CD4-positive, alpha-beta memory T cell (primary cell): ENCODE results near the gene PUM1. TPM values are rescaled to one million over a fixed set of nuclear protein-coding genes. Genes with fewer than 3 reads are reported as not detected.

Experiments
- CTCF ChIA-PET: fragments of 350-600 bp; sonication (Branson Sonifier 250); formaldehyde crosslinking; loops from one replicate; lab custom pipeline; 2021; ENCODE audit warnings: inconsistent platforms; ENCODE audit not compliant: partially characterized antibody; lab: Charles Lee
- POLR2A ChIA-PET: fragments of 350-600 bp; sonication (Branson Sonifier 250); formaldehyde crosslinking; loops from one replicate; lab custom pipeline; 2021; ENCODE audit not compliant: partially characterized antibody; lab: Charles Lee
- DNase-seq, 5 donors: peaks; one replicate each; pipeline versions ENCODE4 v3.0.0 to v3.0.0-alpha.2; 2020 to 2022; ENCODE audit warnings: mixed read lengths in 1 of 5
- H3K27ac ChIP-seq: one replicate; pipeline ENCODE4 v1.7.0; 2013; ENCODE audit warnings: low read depth, low read length
- H3K27me3 ChIP-seq: 2 replicates; pipeline ENCODE4 v1.7.0; 2013; ENCODE audit warnings: mild to moderate bottlenecking, low read length, moderate library complexity; ENCODE audit not compliant: insufficient read depth
- H3K36me3 ChIP-seq: 2 replicates; pipeline ENCODE4 v1.7.0; 2013; ENCODE audit warnings: mild to moderate bottlenecking, low read length, moderate library complexity; ENCODE audit not compliant: insufficient read depth
- H3K4me1 ChIP-seq: 2 replicates; pipeline ENCODE4 v1.7.0; 2013; ENCODE audit warnings: mild to moderate bottlenecking, low read length, moderate library complexity; ENCODE audit not compliant: insufficient read depth
- H3K4me3 ChIP-seq, 2 donors: one replicate each; pipeline ENCODE4 v1.7.0; 2013; ENCODE audit warnings: low read length in 2 of 2, mild to moderate bottlenecking in 1 of 2
- H3K9me3 ChIP-seq, 2 donors: one replicate each; pipeline ENCODE4 v1.7.0; 2013; ENCODE audit warnings: low read length in 2 of 2, control low read depth in 1 of 2; ENCODE audit not compliant: control insufficient read depth in 1 of 2
- H3K27ac Mint-ChIP-seq, 7 donors: one replicate each; pipeline ENCODE4 v1.8.0; 2020 to 2021; ENCODE audit warnings: mixed read lengths in 7 of 7, mild to moderate bottlenecking in 6 of 7, inconsistent platforms in 3 of 7, moderate library complexity in 3 of 7
- H3K27me3 Mint-ChIP-seq, 2 donors: one replicate each; pipeline ENCODE4 v1.8.0; 2020 to 2021; ENCODE audit warnings: mixed read lengths in 2 of 2
- H3K36me3 Mint-ChIP-seq, 2 donors: one replicate each; pipeline ENCODE4 v1.8.0; 2020 to 2021; ENCODE audit warnings: mixed read lengths in 2 of 2, inconsistent platforms in 1 of 2, mild to moderate bottlenecking in 1 of 2
- H3K4me1 Mint-ChIP-seq, 4 donors: one replicate each; pipeline ENCODE4 v1.8.0; 2020 to 2021; ENCODE audit warnings: mixed read lengths in 4 of 4, mild to moderate bottlenecking in 1 of 4
- H3K4me3 Mint-ChIP-seq, 8 donors: one replicate each; pipeline ENCODE4 v1.8.0; 2020 to 2021; ENCODE audit warnings: mixed read lengths in 8 of 8, mild to moderate bottlenecking in 7 of 8, moderate library complexity in 6 of 8, inconsistent platforms in 3 of 8
- H3K9me3 Mint-ChIP-seq, 8 donors: one replicate each; pipeline ENCODE4 v1.8.0; 2020 to 2021; ENCODE audit warnings: mixed read lengths in 8 of 8, mild to moderate bottlenecking in 5 of 8, inconsistent platforms in 3 of 8, moderate library complexity in 1 of 8
- intact Hi-C: fragments of 100-400 bp; cut with micrococcal nuclease; formaldehyde crosslinking; loops from one replicate; pipeline ENCODE4 v1.15.1; 2023
- polyA plus RNA-seq, 2 donors: library from polyadenylated mRNA; unstranded; fragments of 300-500 nt; fragmentation: Illumina TruSeq; gene quantifications; one replicate each; pipeline ENCODE4 v1.2.3, GENCODE V29; 2021
- total RNA-seq, 2 experiments: library from RNA; stranded (reverse); gene quantifications; one replicate each; pipeline ENCODE4 v1.2.3, GENCODE V29; 2021

PUM1 gene
- total and polyA plus RNA-seq, 4 experiments from 2014 or later: 126 to 164 (median 138) TPM

DNA sequence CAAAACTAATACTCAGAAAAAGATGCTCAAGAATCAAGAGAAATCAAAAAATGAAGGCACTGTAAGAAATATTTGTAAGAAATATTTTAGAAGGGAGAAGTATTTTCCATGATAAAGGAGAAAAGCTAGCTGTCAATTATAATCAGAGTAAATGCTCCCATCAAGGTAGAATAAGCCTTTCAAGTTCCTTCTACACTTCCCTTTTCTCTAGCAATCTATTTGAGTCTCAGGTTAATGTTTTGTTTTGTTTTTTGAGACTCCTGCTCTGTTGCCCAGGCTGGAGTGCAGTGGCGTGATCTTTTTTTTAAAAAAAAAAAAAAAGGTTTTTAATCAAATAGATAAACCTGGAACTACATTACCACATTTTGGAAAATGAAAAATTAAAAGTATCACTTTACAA, 33.3 kb downstream of the PUM1 start:
- ChIA-PET POLR2A (no interaction called here), CTCF (no interaction called here)
- no peaks in the 10 kb centered on the region for H3K27me3 ChIP-seq
- peaks cover 8% of the 10 kb centered on the region for H3K36me3 ChIP-seq
- H3K27ac ChIP-seq: no peak overlapping the region
- Mint-ChIP-seq H3K4me3 (no peak overlapping the region), H3K4me1 (peaks cover 57 to 96% (median 74%) of the 10 kb centered on the region in 4 donors), H3K9me3 (no peaks in the 10 kb centered on the region), H3K36me3 (peaks cover 17 to 49% of the 10 kb centered on the region in 2 donors), H3K27me3 (no peaks in the 10 kb centered on the region), H3K27ac (no peak overlapping the region)
- no peak overlapping the region for H3K4me3 ChIP-seq
- intact Hi-C loops: no loop called here
- H3K4me1 ChIP-seq: peaks cover 75% of the 10 kb centered on the region
- DNase-seq: no peak
- H3K9me3 ChIP-seq: no peaks in the 10 kb centered on the region

DNA sequence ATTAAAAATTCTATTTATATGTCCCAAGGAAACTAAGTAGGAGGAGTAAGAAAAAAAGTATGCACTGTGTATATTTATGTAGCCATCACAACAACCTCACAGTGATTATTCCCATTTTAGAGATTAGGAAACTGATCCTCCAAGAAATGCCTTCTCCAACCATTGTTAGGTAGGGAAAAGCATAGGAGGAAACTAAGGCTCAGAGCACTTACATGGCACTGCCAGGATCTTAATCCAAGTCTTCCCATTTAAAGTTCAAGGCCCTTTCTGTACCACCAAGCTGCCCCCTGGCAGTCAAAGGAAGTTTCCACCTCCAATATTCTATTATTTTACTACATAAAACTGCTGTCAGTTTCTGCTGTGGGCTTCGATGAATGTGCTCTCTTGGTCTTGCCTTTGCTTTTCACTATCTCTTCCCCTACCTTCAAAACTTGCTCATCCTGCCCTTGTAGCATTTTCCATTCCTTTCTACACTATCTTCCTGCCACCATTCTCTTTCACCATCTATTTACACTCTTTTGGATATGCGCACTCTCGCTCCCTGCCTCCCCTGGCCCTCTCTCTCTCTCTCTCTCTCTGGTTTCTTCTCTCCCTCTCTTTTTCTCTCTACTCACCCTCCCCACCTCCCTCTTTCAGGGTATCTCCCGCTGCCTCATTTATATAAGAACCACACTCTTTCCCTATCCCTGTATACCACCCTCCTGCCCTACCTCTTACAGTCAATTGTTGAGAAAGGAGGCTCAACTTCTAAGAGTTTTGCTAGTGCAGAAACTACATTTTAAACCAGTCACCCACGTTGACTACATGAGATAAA, 34.0 kb downstream of the PUM1 start:
- CTCF ChIA-PET: no interaction called here
- H3K27ac ChIP-seq: no peak overlapping the region
- no peaks in the 10 kb centered on the region for H3K27me3 Mint-ChIP-seq
- peaks cover 75% of the 10 kb centered on the region for H3K4me1 ChIP-seq
- H3K9me3 Mint-ChIP-seq: no peaks in the 10 kb centered on the region
- no peaks in the 10 kb centered on the region for H3K27me3 ChIP-seq
- peaks cover 14 to 45% of the 10 kb centered on the region in 2 donors for H3K36me3 Mint-ChIP-seq
- H3K27ac Mint-ChIP-seq: peak overlapping the region in 6 of 7 donors; percentile 13 to 70 (median 37)
- peak overlapping the region in 5 of 8 donors; percentile 2 to 70 (median 5) for H3K4me3 Mint-ChIP-seq
- DNase-seq: no peak
- H3K9me3 ChIP-seq: no peaks in the 10 kb centered on the region
- peaks cover 11% of the 10 kb centered on the region for H3K36me3 ChIP-seq
- H3K4me3 ChIP-seq: no peak overlapping the region
- H3K4me1 Mint-ChIP-seq: peaks cover 53 to 94% (median 70%) of the 10 kb centered on the region in 4 donors
- intact Hi-C loops: no loop called here
- POLR2A ChIA-PET: no interaction called here

DNA sequence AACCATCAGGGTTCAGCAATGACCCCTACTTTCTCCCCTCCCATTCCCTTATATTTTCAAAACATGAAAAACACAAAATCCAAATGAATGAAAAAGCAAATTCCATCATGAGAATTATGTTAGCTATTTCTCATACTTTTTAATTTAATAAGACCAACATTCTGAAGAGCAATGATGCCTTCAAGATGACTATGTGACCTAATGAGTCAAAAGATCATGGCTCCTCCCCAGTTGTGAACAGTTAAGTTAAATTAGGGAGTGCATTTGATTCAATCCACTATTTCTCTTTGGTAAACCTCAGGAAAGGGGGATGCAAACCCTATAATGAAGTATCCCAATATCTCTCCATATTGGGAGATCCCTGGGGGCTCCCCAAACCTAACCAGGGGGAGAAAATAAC, 36.5 kb downstream of the PUM1 start:
- Mint-ChIP-seq H3K4me1 (peaks cover 50 to 90% (median 68%) of the 10 kb centered on the region in 4 donors), H3K27me3 (no peaks in the 10 kb centered on the region), H3K36me3 (peaks cover 21 to 50% of the 10 kb centered on the region in 2 donors), H3K4me3 (peak overlapping the region in 1 of 8 donors; percentile 66), H3K9me3 (no peaks in the 10 kb centered on the region), H3K27ac (peak overlapping the region in 5 of 7 donors; percentile 15 to 35 (median 22))
- H3K27me3 ChIP-seq: no peaks in the 10 kb centered on the region
- DNase-seq: no peak
- CTCF ChIA-PET: interaction anchor here (0.5 kb wide), 1 partner anchor 168 kb away, joined by 3 read pairs; no protein-coding TSS in a partner anchor
- intact Hi-C loops: no loop called here
- H3K36me3 ChIP-seq: peaks cover 11% of the 10 kb centered on the region
- H3K27ac ChIP-seq: no peak overlapping the region
- H3K4me1 ChIP-seq: peaks cover 77% of the 10 kb centered on the region
- H3K4me3 ChIP-seq: no peak overlapping the region
- POLR2A ChIA-PET: interaction anchor here (0.5 kb wide), 1 partner anchor 18 kb away, joined by 3 read pairs; no protein-coding TSS in a partner anchor
- no peaks in the 10 kb centered on the region for H3K9me3 ChIP-seq

DNA sequence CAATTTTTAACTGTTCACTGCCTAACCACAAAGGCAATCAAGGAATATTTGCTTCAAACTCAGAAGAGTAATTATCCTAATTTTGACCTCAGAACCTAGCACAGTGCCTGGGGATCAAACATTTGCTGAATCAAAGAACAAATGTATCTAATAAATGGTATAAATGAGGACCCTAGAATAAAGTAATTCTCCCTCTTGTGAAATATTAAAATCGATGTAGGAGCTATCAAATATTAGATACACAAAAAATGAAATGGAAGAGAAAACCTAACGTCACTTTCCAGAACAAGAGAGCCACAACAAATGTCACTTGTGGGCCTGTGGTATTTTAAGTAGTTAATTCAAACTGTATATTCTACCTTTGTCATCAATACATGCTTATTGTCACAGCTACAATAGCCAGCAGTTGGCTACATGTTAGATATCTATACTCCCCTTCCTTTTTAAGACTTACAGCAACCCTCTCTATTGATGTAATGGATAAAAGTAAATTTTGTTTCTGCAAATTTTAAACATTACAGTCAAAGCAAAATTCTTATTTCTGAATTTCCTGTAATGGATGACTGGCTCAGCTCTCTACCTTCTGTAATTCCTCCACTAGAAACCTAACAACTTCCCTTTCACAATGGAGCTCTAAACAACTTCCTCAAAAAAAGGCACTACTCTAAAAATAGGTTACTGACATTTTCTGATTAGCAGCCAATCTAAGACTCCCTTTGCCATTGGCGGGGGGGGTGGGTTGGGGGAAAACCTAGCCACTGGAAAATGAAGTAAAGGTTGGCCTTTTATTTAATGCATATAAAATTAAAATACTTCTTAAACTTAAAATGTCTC, 37.6 kb downstream of the PUM1 start:
- intact Hi-C loops: no loop called here
- H3K36me3 Mint-ChIP-seq: peaks cover 23 to 52% of the 10 kb centered on the region in 2 donors
- no peak for DNase-seq
- no peaks in the 10 kb centered on the region for H3K9me3 Mint-ChIP-seq
- Histone ChIP-seq H3K27ac (no peak overlapping the region), H3K27me3 (no peaks in the 10 kb centered on the region), H3K9me3 (no peaks in the 10 kb centered on the region), H3K4me1 (peaks cover 81% of the 10 kb centered on the region), H3K4me3 (no peak overlapping the region), H3K36me3 (peaks cover 11% of the 10 kb centered on the region)
- H3K27me3 Mint-ChIP-seq: no peaks in the 10 kb centered on the region
- peaks cover 52 to 89% (median 69%) of the 10 kb centered on the region in 4 donors for H3K4me1 Mint-ChIP-seq
- CTCF ChIA-PET: interaction anchor here (0.5 to 1.1 kb wide), 2 partner anchors 15 to 169 kb away, joined by 3 read pairs; no protein-coding TSS in a partner anchor
- H3K4me3 Mint-ChIP-seq: peak overlapping the region in 2 of 8 donors; percentile 3 to 43
- H3K27ac Mint-ChIP-seq: peak overlapping the region in 4 of 7 donors; percentile 1 to 80 (median 22)
- POLR2A ChIA-PET: interaction anchor here (0.5 to 1.2 kb wide), 2 partner anchors 17 to 37 kb away, joined by 3 read pairs; no protein-coding TSS in a partner anchor

DNA sequence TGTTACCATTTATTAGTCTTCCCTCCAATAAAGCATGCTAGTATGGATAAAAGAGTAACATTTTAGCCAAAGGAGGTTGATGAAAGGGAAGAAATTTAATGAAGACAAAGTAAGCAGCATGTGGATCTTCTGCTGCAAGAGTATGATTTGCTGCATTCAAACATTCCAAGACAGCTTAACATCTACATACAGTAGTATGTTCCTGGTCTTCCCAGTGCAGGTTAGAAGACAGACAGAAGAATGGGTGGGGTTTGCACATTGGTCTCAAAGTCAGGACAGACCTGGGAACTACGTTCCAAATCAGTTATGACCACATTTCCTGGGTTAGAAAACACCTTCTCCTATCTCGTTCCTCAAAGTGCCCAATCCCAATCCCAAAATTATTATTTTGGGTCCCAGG, 43.3 kb downstream of the PUM1 start:
- H3K27ac ChIP-seq: no peak overlapping the region
- H3K4me3 ChIP-seq: no peak overlapping the region
- POLR2A ChIA-PET: interaction anchor here (1.8 kb wide), 1 partner anchor 42 kb away, joined by 5 read pairs; no protein-coding TSS in a partner anchor
- no peaks in the 10 kb centered on the region for H3K9me3 ChIP-seq
- Mint-ChIP-seq H3K9me3 (no peaks in the 10 kb centered on the region), H3K4me1 (peaks cover 56 to 84% (median 71%) of the 10 kb centered on the region in 4 donors), H3K27ac (peak overlapping the region in 4 of 7 donors; percentile 3 to 16 (median 13)), H3K27me3 (no peaks in the 10 kb centered on the region), H3K36me3 (peaks cover 10 to 42% of the 10 kb centered on the region in 2 donors), H3K4me3 (peak overlapping the region in 3 of 8 donors; percentile 12 to 55 (median 43))
- CTCF ChIA-PET: no interaction called here
- H3K36me3 ChIP-seq: peaks cover 3% of the 10 kb centered on the region
- H3K4me1 ChIP-seq: peaks cover 81% of the 10 kb centered on the region
- no peak for DNase-seq
- intact Hi-C loops: loop anchor here (5.0 kb wide), 1 partner anchor 40 kb away; no protein-coding TSS in a partner anchor
- no peaks in the 10 kb centered on the region for H3K27me3 ChIP-seq

DNA sequence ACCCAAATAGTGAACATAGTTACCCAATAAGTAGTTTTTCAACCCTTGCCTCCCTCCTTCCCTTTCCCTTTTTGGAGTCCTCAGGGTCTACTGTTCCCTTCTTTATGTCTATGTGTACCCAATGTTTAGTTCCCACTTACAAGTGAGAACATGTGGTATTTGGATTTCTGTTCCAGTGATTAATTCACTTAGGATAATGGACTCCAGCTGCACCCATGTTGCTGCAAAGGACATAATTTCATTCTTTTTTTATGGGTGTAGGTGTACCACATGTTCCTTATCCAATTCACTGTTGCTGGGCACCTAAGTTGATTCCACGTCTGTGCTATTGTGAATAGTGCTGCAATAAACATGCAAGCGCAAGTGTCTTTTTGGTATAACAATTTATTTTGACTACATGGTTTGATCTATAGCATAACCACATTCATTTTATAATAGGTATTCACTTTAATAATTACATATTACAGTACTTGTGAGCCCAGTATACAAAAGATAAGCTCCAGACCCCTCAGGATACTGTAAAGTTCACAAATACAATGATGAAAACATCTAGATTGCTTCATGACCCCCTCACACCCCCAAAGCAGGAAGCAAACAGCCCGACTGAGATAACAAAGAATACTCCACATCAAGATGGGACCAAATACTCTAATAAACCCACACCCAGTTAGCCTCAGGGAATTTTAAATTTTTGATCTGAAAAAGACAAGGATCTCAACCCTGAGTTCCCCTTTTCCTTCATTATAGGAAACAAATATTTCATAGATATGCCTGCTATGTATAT, 45.3 kb downstream of the PUM1 start:
- Mint-ChIP-seq H3K4me1 (peaks cover 52 to 83% (median 68%) of the 10 kb centered on the region in 4 donors), H3K27me3 (no peaks in the 10 kb centered on the region), H3K36me3 (peaks cover 8 to 33% of the 10 kb centered on the region in 2 donors), H3K9me3 (no peaks in the 10 kb centered on the region), H3K4me3 (peak overlapping the region in 5 of 8 donors; percentile 33 to 74 (median 57)), H3K27ac (peak overlapping the region; percentile 15 to 68 (median 45))
- Histone ChIP-seq H3K9me3 (no peaks in the 10 kb centered on the region), H3K27me3 (no peaks in the 10 kb centered on the region), H3K27ac (no peak overlapping the region), H3K4me1 (peaks cover 68% of the 10 kb centered on the region), H3K36me3 (no peaks in the 10 kb centered on the region), H3K4me3 (no peak overlapping the region)
- intact Hi-C loops: loop anchor here (5.0 kb wide), 1 partner anchor 42 kb away; no protein-coding TSS in a partner anchor
- POLR2A ChIA-PET: interaction anchor here (1.8 kb wide), 1 partner anchor 44 kb away, joined by 5 read pairs; no protein-coding TSS in a partner anchor
- DNase-seq: no peak
- CTCF ChIA-PET: no interaction called here
